Panc1 (cell line): ENCODE measurements around the gene SEPTIN5. TPM values are rescaled to one million over a fixed set of nuclear protein-coding genes. Genes with fewer than 3 reads are reported as not detected.

ENCODE experiments used
- ATAC-seq: fragments of 200-7000 bp; cut with Tn5 transposase; 2 replicates; pipeline ENCODE4 v1.9.1; 2020; ENCODE audit warnings: mild to moderate bottlenecking, moderate library complexity
- BruUV-seq: library from RNA; stranded (reverse); fragments of 400-500 nt; replicated peaks from 2 replicates; lab custom pipeline; 2021; lab: Mats Ljungman, UMichigan
- CTCF ChIA-PET: fragments of 300-600 bp; sonication (Branson Sonifier 250); formaldehyde crosslinking; loops from one replicate; lab custom pipeline; 2022; ENCODE audit warnings: antibody characterized with exemption; lab: Charles Lee
- POLR2A ChIA-PET: fragments of 300-600 bp; sonication (Branson Sonifier 250); formaldehyde crosslinking; loops from one replicate; lab custom pipeline; 2022; ENCODE audit warnings: antibody characterized with exemption; lab: Charles Lee
- DNase-seq: peaks from one replicate; pipeline ENCODE4 v3.0.0-alpha.2; 2010; ENCODE audit warnings: low read depth, low spot score
- H3K27ac ChIP-seq: 2 replicates; pipeline ENCODE4 v1.5.1; 2011; ENCODE audit warnings: mild to moderate bottlenecking, low read length, inconsistent platforms
- H3K27me3 ChIP-seq: fragments of 200-500 bp; sonication (Bioruptor generic); 2 replicates; pipeline ENCODE4 v1.6.0; 2014; ENCODE audit warnings: low read length, inconsistent platforms; ENCODE audit not compliant: control insufficient read depth, insufficient read depth
- H3K36me3 ChIP-seq: fragments of 200-500 bp; sonication (Bioruptor generic); 2 replicates; pipeline ENCODE4 v1.5.1; 2014; ENCODE audit warnings: inconsistent platforms, mild to moderate bottlenecking, low read length, moderate library complexity; ENCODE audit not compliant: control insufficient read depth, insufficient read depth
- H3K4me1 ChIP-seq: 2 replicates; pipeline ENCODE4 v1.5.1; 2011; ENCODE audit warnings: inconsistent platforms, mild to moderate bottlenecking, low read length, moderate library complexity; ENCODE audit not compliant: control insufficient read depth, insufficient read depth
- H3K4me3 ChIP-seq, 2 experiments: 2 replicates each; pipeline ENCODE4 v1.5.1; 2011 to 2012; ENCODE audit warnings: low read depth in 2 of 2, low read length in 2 of 2, mild to moderate bottlenecking in 2 of 2, inconsistent platforms in 1 of 2, moderate library complexity in 1 of 2
- H3K9me3 ChIP-seq: fragments of 200-500 bp; sonication (Bioruptor generic); 2 replicates; pipeline ENCODE4 v1.5.1; 2014; ENCODE audit warnings: low read depth, mild to moderate bottlenecking, inconsistent platforms, low read length, moderate library complexity; ENCODE audit not compliant: control insufficient read depth, insufficient read depth
- POLR2AphosphoS5 ChIP-seq: IDR thresholded peaks from 2 replicates; pipeline ENCODE4 v1.6.1; 2012; ENCODE audit warnings: mild to moderate bottlenecking, low read depth, low read length, moderate library complexity
- SIN3A ChIP-seq: IDR thresholded peaks from 2 replicates; pipeline ENCODE4 v1.6.1; 2012; ENCODE audit warnings: low read depth, mild to moderate bottlenecking, low read length, moderate library complexity, borderline replicate concordance; ENCODE audit not compliant: insufficient read depth
- TCF7L2 ChIP-seq: IDR thresholded peaks from 2 replicates; pipeline ENCODE4 v1.6.1; 2011; ENCODE audit warnings: mild to moderate bottlenecking, low read depth, low read length, inconsistent platforms
- in situ Hi-C: cut with HindIII; loops from 2 replicates; pipeline ENCODE4 v1.10.0; 2016; ENCODE audit warnings: low sequenced_read_pairs, low pct_unique_long_range_greater_than_20kb
- intact Hi-C: fragments of 100-400 bp; cut with micrococcal nuclease; formaldehyde crosslinking; loops from one replicate; pipeline ENCODE4 v1.10.0; 2022; ENCODE audit not compliant: unreplicated experiment
- total RNA-seq: library from RNA; stranded (reverse); gene quantifications from one replicate; pipeline ENCODE4 v1.2.1, GENCODE V29; 2021; ENCODE audit not compliant: unreplicated experiment
- TF ChIP-seq, protein P1 (sequence below), 2 experiments: IDR thresholded peaks; 2 replicates each; pipeline ENCODE4 v1.6.1; 2011 to 2012; ENCODE audit warnings: low read depth in 2 of 2, control low read depth in 1 of 2, low read length in 1 of 2, mild to moderate bottlenecking in 1 of 2, moderate library complexity in 1 of 2; ENCODE audit not compliant: insufficient read depth in 1 of 2
- TF ChIP-seq, protein P2 (sequence below): fragments of 450-650 bp; IDR thresholded peaks from 2 replicates; pipeline ENCODE4 v1.5.1; 2017; ENCODE audit warnings: mild to moderate bottlenecking

SEPTIN5 gene
- total RNA-seq, 1 experiment from 2014 or later, result 17.2 TPM

GRCh38 chr22:19727310-19728150, 13.2 kb downstream of the SEPTIN5 start:
- in situ Hi-C loops, result no loop called here
- CTCF ChIA-PET, result no interaction called here
- no peaks in the 10 kb centered on the region for H3K27me3 ChIP-seq

DNA sequence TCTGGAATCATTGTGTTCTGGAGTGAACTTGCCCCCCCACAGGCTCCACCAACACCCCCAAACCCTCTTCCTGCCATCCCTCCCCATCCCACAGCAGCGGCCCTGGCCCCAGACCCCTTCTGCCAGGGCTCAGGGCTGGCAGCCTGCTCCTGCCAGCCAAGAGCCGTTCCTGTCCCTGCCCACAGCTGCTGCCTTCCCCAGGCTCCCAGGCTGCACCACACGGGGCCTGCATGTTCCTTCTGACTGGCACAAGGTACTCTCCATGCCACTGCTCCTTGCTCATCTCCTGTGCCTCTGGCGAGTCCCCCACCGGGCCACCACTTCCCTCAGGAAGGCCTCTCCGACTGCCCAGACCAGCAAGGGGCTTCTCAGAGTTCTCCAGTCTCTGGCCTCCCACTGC, 14.0 kb downstream of the SEPTIN5 start:
- no peak for ATAC-seq
- Histone ChIP-seq H3K27ac (no peak overlapping the region), H3K36me3 (no peaks in the 10 kb centered on the region), H3K27me3 (no peaks in the 10 kb centered on the region), H3K4me3 (no peak overlapping the region), H3K9me3 (no peaks in the 10 kb centered on the region), H3K4me1 (peaks cover 1% of the 10 kb centered on the region; the same call in 1 of the 2 replicates)
- ChIA-PET POLR2A (no interaction called here), CTCF (no interaction called here)
- TF ChIP-seq SIN3A (no peak), POLR2AphosphoS5 (no peak)
- TF ChIP-seq, protein P1, sequence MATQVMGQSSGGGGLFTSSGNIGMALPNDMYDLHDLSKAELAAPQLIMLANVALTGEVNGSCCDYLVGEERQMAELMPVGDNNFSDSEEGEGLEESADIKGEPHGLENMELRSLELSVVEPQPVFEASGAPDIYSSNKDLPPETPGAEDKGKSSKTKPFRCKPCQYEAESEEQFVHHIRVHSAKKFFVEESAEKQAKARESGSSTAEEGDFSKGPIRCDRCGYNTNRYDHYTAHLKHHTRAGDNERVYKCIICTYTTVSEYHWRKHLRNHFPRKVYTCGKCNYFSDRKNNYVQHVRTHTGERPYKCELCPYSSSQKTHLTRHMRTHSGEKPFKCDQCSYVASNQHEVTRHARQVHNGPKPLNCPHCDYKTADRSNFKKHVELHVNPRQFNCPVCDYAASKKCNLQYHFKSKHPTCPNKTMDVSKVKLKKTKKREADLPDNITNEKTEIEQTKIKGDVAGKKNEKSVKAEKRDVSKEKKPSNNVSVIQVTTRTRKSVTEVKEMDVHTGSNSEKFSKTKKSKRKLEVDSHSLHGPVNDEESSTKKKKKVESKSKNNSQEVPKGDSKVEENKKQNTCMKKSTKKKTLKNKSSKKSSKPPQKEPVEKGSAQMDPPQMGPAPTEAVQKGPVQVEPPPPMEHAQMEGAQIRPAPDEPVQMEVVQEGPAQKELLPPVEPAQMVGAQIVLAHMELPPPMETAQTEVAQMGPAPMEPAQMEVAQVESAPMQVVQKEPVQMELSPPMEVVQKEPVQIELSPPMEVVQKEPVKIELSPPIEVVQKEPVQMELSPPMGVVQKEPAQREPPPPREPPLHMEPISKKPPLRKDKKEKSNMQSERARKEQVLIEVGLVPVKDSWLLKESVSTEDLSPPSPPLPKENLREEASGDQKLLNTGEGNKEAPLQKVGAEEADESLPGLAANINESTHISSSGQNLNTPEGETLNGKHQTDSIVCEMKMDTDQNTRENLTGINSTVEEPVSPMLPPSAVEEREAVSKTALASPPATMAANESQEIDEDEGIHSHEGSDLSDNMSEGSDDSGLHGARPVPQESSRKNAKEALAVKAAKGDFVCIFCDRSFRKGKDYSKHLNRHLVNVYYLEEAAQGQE (IDR thresholded peaks at IDR 0.05; ENCODE audit: insufficient read depth in 1 of 2, low read depth in 2 of 2, low read length in 1 of 2), result no peak
- in situ Hi-C loops (no loop called here), intact Hi-C loops (no loop called here)
- DNase-seq, result no peak
- no TSS peak for BruUV-seq

More at GRCh38 chr22:19727310-19728150, 13.2 kb downstream of the SEPTIN5 start:
- Histone ChIP-seq H3K36me3 (no peaks in the 10 kb centered on the region), H3K4me3 (no peak overlapping the region), H3K27ac (no peak overlapping the region), H3K9me3 (no peaks in the 10 kb centered on the region), H3K4me1 (peaks cover 3% of the 10 kb centered on the region; the same call in 1 of the 2 replicates)
- intact Hi-C loops, result no loop called here
- TF ChIP-seq TCF7L2, result no peak
- ATAC-seq, result no peak
- POLR2A ChIA-PET, result no interaction called here
- no TSS peak for BruUV-seq
- DNase-seq, result no peak

GRCh38 chr22:19728836-19729235, 14.5 kb downstream of the SEPTIN5 start:
- Histone ChIP-seq H3K9me3 (no peaks in the 10 kb centered on the region), H3K27ac (no peak overlapping the region), H3K4me1 (no peaks in the 10 kb centered on the region; the same call in 1 of the 2 replicates), H3K27me3 (no peaks in the 10 kb centered on the region), H3K36me3 (no peaks in the 10 kb centered on the region), H3K4me3 (no peak overlapping the region)
- POLR2A ChIA-PET, result no interaction called here
- DNase-seq (no peak), ATAC-seq (no peak)
- TF ChIP-seq, protein P2, sequence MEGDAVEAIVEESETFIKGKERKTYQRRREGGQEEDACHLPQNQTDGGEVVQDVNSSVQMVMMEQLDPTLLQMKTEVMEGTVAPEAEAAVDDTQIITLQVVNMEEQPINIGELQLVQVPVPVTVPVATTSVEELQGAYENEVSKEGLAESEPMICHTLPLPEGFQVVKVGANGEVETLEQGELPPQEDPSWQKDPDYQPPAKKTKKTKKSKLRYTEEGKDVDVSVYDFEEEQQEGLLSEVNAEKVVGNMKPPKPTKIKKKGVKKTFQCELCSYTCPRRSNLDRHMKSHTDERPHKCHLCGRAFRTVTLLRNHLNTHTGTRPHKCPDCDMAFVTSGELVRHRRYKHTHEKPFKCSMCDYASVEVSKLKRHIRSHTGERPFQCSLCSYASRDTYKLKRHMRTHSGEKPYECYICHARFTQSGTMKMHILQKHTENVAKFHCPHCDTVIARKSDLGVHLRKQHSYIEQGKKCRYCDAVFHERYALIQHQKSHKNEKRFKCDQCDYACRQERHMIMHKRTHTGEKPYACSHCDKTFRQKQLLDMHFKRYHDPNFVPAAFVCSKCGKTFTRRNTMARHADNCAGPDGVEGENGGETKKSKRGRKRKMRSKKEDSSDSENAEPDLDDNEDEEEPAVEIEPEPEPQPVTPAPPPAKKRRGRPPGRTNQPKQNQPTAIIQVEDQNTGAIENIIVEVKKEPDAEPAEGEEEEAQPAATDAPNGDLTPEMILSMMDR, result no peak
- TF ChIP-seq, protein P1 (IDR thresholded peaks at IDR 0.05; ENCODE audit: insufficient read depth in 1 of 2, low read depth in 2 of 2, low read length in 1 of 2), result no peak
- no TSS peak for BruUV-seq
- CTCF ChIA-PET, result no interaction called here
- intact Hi-C loops, result no loop called here
- in situ Hi-C loops, result no loop called here
